GM23338 (cell line): ENCODE results near the gene MKI67. TPM values are rescaled to one million over a fixed set of nuclear protein-coding genes. Genes with fewer than 3 reads are reported as not detected.
A peak's percentile ranks its signal among the peaks of the same experiment; 100 is the strongest.

ENCODE experiments used
- ATAC-seq: fragments of 200-7000 bp; cut with Tn5 transposase; 3 replicates; pipeline ENCODE4 v1.9.1; 2020
- DNase-seq: peaks from one replicate; pipeline ENCODE4 v3.0.0-alpha.2; 2015; ENCODE audit warnings: low spot score
- H2AFZ ChIP-seq: fragments of 200-600 bp; sonication (generic); 2 replicates; pipeline ENCODE4 v1.8.0; 2016; ENCODE audit warnings: antibody characterized with exemption, mild to moderate bottlenecking, moderate library complexity
- H3F3A ChIP-seq: fragments of 200-600 bp; sonication (generic); replicated peaks from 2 replicates; pipeline ENCODE4 v1.8.0; 2017; ENCODE audit warnings: antibody characterized with exemption, mixed run types, low read depth
- H3K27ac ChIP-seq: fragments of 200-600 bp; sonication (generic); 2 replicates; pipeline ENCODE4 v1.6.1; 2016; ENCODE audit warnings: low read depth
- H3K27me3 ChIP-seq: fragments of 200-600 bp; sonication (generic); 2 replicates; pipeline ENCODE4 v1.8.0; 2016; ENCODE audit warnings: mild to moderate bottlenecking, mixed run types, moderate library complexity; ENCODE audit not compliant: insufficient read depth
- H3K36me3 ChIP-seq: fragments of 200-600 bp; sonication (generic); 2 replicates; pipeline ENCODE4 v1.8.0; 2016; ENCODE audit warnings: mild to moderate bottlenecking; ENCODE audit not compliant: insufficient read depth
- H3K4me1 ChIP-seq: fragments of 200-600 bp; sonication (generic); 2 replicates; pipeline ENCODE4 v1.8.0; 2016; ENCODE audit warnings: mild to moderate bottlenecking, moderate library complexity; ENCODE audit not compliant: insufficient read depth
- H3K4me2 ChIP-seq: fragments of 200-600 bp; sonication (generic); 2 replicates; pipeline ENCODE4 v1.7.1; 2017; ENCODE audit warnings: mixed run types
- H3K4me3 ChIP-seq: fragments of 200-600 bp; sonication (generic); 2 replicates; pipeline ENCODE4 v1.6.1; 2016; ENCODE audit warnings: mixed run types
- H3K79me2 ChIP-seq: fragments of 200-600 bp; sonication (generic); replicated peaks from 2 replicates; pipeline ENCODE4 v1.8.0; 2017; ENCODE audit warnings: mild to moderate bottlenecking; ENCODE audit not compliant: insufficient read depth
- H3K9me2 ChIP-seq: fragments of 200-600 bp; sonication (generic); 2 replicates; pipeline ENCODE4 v1.8.0; 2017; ENCODE audit not compliant: insufficient read depth
- H4K20me1 ChIP-seq: fragments of 200-600 bp; sonication (generic); replicated peaks from 2 replicates; pipeline ENCODE4 v1.8.0; 2017; ENCODE audit warnings: mild to moderate bottlenecking; ENCODE audit not compliant: insufficient read depth
- H3K27ac Mint-ChIP-seq: 2 replicates; pipeline ENCODE4 v1.8.0; 2020; ENCODE audit warnings: inconsistent platforms, mild to moderate bottlenecking, moderate library complexity, mixed read lengths
- H3K27me3 Mint-ChIP-seq: 3 replicates; pipeline ENCODE4 v1.8.0; 2022; ENCODE audit warnings: low read depth, mild to moderate bottlenecking, moderate library complexity, mixed read lengths, inconsistent platforms; ENCODE audit not compliant: insufficient read depth, poor library complexity
- H3K36me3 Mint-ChIP-seq: 3 replicates; pipeline ENCODE4 v1.8.0; 2021; ENCODE audit warnings: low read depth, mild to moderate bottlenecking, inconsistent platforms, moderate library complexity, mixed read lengths
- H3K4me1 Mint-ChIP-seq: 3 replicates; pipeline ENCODE4 v1.8.0; 2020; ENCODE audit warnings: mild to moderate bottlenecking, inconsistent platforms, mixed read lengths
- H3K4me3 Mint-ChIP-seq: 3 replicates; pipeline ENCODE4 v1.8.0; 2021; ENCODE audit warnings: moderate library complexity, mild to moderate bottlenecking, inconsistent platforms, mixed read lengths
- H3K9me3 Mint-ChIP-seq: 3 replicates; pipeline ENCODE4 v1.8.0; 2020; ENCODE audit warnings: moderate library complexity, mild to moderate bottlenecking, inconsistent platforms, mixed read lengths
- EZH2phosphoT487 ChIP-seq: fragments of 200-600 bp; sonication (generic); IDR thresholded peaks from one replicate; pipeline ENCODE4 v1.8.1; 2018; ENCODE audit warnings: antibody characterized with exemption; ENCODE audit not compliant: unreplicated experiment
- JUNB ChIP-seq: IDR thresholded peaks from one replicate; pipeline ENCODE4 v1.6.1; 2016; ENCODE audit warnings: antibody characterized with exemption; ENCODE audit not compliant: unreplicated experiment
- NANOG ChIP-seq: IDR thresholded peaks from 2 replicates; pipeline ENCODE4 v1.6.1; 2016; ENCODE audit warnings: antibody characterized with exemption, borderline replicate concordance
- POLR2AphosphoS5 ChIP-seq: IDR thresholded peaks from 2 replicates; pipeline ENCODE4 v1.6.1; 2016; ENCODE audit warnings: antibody characterized with exemption, low read depth
- STAT1 ChIP-seq: IDR thresholded peaks from one replicate; pipeline ENCODE4 v1.6.1; 2016; ENCODE audit warnings: antibody characterized with exemption; ENCODE audit not compliant: unreplicated experiment
- polyA plus RNA-seq: library from polyadenylated mRNA; unstranded; fragments of >200 nt; fragmentation: Nextera tagmentation; extraction: Ambion mirVana; gene quantifications from 2 replicates; pipeline ENCODE4 v1.2.1, GENCODE V29; 2016
- total RNA-seq: library from RNA; depleted of rRNA; stranded (reverse); fragments of >200 nt; shearing (Covaris generic); gene quantifications from 2 replicates; pipeline ENCODE4 v1.2.3, GENCODE V29; 2014
- TF ChIP-seq, protein P1 (sequence below), 2 experiments: fragments of 200-600 bp in 1 of 2; sonication (generic) in 1 of 2; conservative IDR thresholded peaks; 2 replicates each; pipeline versions ENCODE4 v1.5.1 to v1.6.1; 2016 to 2017; ENCODE audit warnings: antibody characterized with exemption in 2 of 2, low read depth in 2 of 2, mild to moderate bottlenecking in 2 of 2, moderate library complexity in 1 of 2
- TF ChIP-seq, protein P2 (sequence below): IDR thresholded peaks from 2 replicates; pipeline ENCODE4 v1.6.1; 2016; ENCODE audit warnings: antibody characterized with exemption
- TF ChIP-seq, protein P3 (sequence below): fragments of 250-450 bp; sonication (Bioruptor Pico); IDR thresholded peaks from 2 replicates; pipeline ENCODE4 v1.5.0; 2020; ENCODE audit warnings: mild to moderate bottlenecking, moderate library complexity

MKI67 gene
- total and polyA plus RNA-seq, 2 experiments from 2014 or later: 58.0 to 103 TPM

DNA sequence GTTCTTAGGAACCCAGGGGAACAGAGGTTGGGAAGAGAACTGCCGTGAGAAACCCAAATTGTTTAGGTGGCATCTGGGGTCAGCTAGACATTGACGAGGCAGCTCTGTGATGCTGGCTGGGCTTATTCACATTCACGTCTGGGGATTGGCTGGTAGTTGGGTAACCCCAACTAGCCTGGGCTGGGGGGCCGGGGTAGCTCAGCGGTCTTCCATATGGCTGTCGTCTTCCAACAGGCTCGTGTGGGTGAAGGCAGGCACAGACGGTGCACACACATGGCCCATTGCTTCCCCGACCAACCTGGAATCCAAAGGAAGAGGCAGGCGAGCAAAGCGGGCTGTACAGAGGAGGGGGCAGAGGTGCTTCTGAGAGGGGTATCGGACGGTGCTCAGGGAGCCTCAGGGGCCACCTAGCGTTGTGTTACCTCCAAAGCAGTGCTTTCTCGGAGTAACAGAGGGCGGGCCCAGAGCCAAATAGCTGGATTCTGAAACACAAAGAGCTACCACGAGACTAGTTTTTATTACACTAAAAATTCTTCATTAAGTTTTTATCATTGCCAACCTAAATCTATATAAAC, 34.5 kb downstream of the MKI67 start:
- TF ChIP-seq, protein P1, sequence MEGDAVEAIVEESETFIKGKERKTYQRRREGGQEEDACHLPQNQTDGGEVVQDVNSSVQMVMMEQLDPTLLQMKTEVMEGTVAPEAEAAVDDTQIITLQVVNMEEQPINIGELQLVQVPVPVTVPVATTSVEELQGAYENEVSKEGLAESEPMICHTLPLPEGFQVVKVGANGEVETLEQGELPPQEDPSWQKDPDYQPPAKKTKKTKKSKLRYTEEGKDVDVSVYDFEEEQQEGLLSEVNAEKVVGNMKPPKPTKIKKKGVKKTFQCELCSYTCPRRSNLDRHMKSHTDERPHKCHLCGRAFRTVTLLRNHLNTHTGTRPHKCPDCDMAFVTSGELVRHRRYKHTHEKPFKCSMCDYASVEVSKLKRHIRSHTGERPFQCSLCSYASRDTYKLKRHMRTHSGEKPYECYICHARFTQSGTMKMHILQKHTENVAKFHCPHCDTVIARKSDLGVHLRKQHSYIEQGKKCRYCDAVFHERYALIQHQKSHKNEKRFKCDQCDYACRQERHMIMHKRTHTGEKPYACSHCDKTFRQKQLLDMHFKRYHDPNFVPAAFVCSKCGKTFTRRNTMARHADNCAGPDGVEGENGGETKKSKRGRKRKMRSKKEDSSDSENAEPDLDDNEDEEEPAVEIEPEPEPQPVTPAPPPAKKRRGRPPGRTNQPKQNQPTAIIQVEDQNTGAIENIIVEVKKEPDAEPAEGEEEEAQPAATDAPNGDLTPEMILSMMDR (conservative IDR thresholded peaks at IDR 0.05; ENCODE audit: low read depth in 2 of 2): peak; percentile 48 to 63
- TF ChIP-seq, protein P2, sequence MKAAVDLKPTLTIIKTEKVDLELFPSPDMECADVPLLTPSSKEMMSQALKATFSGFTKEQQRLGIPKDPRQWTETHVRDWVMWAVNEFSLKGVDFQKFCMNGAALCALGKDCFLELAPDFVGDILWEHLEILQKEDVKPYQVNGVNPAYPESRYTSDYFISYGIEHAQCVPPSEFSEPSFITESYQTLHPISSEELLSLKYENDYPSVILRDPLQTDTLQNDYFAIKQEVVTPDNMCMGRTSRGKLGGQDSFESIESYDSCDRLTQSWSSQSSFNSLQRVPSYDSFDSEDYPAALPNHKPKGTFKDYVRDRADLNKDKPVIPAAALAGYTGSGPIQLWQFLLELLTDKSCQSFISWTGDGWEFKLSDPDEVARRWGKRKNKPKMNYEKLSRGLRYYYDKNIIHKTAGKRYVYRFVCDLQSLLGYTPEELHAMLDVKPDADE: no peak
- H3K27me3 ChIP-seq: no peaks in the 10 kb centered on the region
- no peaks in the 10 kb centered on the region; the same call in 1 of the 2 replicates for H3K4me1 ChIP-seq
- H3K36me3 ChIP-seq: no peaks in the 10 kb centered on the region
- H3K79me2 ChIP-seq: no peaks in the 10 kb centered on the region
- no peak overlapping the region for H3K4me3 Mint-ChIP-seq
- no peaks in the 10 kb centered on the region for H4K20me1 ChIP-seq
- DNase-seq: peak; percentile 80
- H3K4me3 ChIP-seq: no peak overlapping the region
- H3K4me1 Mint-ChIP-seq: peaks cover 15% of the 10 kb centered on the region
- H3K36me3 Mint-ChIP-seq: no peaks in the 10 kb centered on the region; the same call in 2 of the 3 replicates
- H3K27me3 Mint-ChIP-seq: peaks cover 7% of the 10 kb centered on the region
- no peaks in the 10 kb centered on the region for H3K9me3 Mint-ChIP-seq
- no peaks in the 10 kb centered on the region for H3F3A ChIP-seq
- H3K27ac Mint-ChIP-seq: no peak overlapping the region
- H3K4me2 ChIP-seq: no peak overlapping the region
- H3K27ac ChIP-seq: no peak overlapping the region
- no peaks in the 10 kb centered on the region for H3K9me2 ChIP-seq
- peak overlapping the region; percentile 38; the same call in 1 of the 2 replicates for H2AFZ ChIP-seq
- ATAC-seq: peak; percentile 96

DNA sequence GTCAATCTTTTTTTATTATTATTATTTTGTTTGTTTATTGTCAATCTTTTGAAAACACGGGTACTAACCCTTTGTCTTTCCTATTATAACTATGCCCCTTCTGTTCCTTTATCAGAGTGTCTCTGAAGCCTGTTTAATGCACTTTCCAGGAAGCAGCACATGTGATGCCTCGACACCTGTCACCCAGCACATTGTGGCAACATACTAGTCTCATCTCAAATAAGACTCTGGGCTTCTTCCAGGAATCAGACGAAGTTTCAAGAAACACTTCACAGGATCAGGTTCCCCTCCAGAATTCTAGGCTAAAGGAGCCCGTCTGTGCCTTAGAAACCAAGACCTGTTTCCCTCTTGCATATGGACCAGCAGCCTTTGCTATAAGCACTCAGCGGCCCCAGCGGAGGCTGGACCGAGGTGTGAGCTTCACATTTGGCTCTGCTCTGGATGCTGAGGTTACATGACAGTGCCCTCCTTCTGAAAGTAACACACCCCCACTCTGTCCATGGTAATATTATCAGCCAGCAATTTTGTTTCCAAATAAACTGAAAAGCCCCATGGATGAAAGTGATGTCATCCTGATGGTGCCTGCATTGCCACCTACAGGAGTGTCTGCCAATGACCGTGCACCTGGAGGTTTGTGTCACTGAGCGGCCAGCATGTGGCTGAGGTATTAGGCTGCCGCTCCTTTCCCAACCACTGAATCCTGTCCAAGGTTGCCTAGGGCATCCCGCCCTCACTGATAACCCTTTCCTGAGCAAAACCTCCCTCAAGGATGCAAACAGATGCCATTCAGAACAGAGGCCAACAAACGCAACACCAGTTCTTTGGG, 38.1 kb downstream of the MKI67 start:
- Histone ChIP-seq H3K79me2 (no peaks in the 10 kb centered on the region), H4K20me1 (no peaks in the 10 kb centered on the region), H3K27ac (no peak overlapping the region), H3K4me1 (peaks cover 19% of the 10 kb centered on the region), H3K4me2 (no peak overlapping the region), H2AFZ (no peak overlapping the region), H3F3A (no peaks in the 10 kb centered on the region), H3K27me3 (no peaks in the 10 kb centered on the region), H3K4me3 (no peak overlapping the region), H3K9me2 (peaks cover 2% of the 10 kb centered on the region; the same call in 1 of the 2 replicates), H3K36me3 (no peaks in the 10 kb centered on the region)
- Mint-ChIP-seq H3K27me3 (peaks cover 4% of the 10 kb centered on the region), H3K9me3 (no peaks in the 10 kb centered on the region), H3K4me1 (peaks cover 34% of the 10 kb centered on the region), H3K36me3 (no peaks in the 10 kb centered on the region), H3K4me3 (no peak overlapping the region), H3K27ac (no peak overlapping the region; the same call in 1 of the 2 replicates)
- ATAC-seq (peak; percentile 54), DNase-seq (peak; percentile 57)
- TF ChIP-seq, protein P1 (conservative IDR thresholded peaks at IDR 0.05; ENCODE audit: low read depth in 2 of 2): peak; percentile 50 to 51
- no peak for TF ChIP-seq JUNB
- TF ChIP-seq, protein P3, sequence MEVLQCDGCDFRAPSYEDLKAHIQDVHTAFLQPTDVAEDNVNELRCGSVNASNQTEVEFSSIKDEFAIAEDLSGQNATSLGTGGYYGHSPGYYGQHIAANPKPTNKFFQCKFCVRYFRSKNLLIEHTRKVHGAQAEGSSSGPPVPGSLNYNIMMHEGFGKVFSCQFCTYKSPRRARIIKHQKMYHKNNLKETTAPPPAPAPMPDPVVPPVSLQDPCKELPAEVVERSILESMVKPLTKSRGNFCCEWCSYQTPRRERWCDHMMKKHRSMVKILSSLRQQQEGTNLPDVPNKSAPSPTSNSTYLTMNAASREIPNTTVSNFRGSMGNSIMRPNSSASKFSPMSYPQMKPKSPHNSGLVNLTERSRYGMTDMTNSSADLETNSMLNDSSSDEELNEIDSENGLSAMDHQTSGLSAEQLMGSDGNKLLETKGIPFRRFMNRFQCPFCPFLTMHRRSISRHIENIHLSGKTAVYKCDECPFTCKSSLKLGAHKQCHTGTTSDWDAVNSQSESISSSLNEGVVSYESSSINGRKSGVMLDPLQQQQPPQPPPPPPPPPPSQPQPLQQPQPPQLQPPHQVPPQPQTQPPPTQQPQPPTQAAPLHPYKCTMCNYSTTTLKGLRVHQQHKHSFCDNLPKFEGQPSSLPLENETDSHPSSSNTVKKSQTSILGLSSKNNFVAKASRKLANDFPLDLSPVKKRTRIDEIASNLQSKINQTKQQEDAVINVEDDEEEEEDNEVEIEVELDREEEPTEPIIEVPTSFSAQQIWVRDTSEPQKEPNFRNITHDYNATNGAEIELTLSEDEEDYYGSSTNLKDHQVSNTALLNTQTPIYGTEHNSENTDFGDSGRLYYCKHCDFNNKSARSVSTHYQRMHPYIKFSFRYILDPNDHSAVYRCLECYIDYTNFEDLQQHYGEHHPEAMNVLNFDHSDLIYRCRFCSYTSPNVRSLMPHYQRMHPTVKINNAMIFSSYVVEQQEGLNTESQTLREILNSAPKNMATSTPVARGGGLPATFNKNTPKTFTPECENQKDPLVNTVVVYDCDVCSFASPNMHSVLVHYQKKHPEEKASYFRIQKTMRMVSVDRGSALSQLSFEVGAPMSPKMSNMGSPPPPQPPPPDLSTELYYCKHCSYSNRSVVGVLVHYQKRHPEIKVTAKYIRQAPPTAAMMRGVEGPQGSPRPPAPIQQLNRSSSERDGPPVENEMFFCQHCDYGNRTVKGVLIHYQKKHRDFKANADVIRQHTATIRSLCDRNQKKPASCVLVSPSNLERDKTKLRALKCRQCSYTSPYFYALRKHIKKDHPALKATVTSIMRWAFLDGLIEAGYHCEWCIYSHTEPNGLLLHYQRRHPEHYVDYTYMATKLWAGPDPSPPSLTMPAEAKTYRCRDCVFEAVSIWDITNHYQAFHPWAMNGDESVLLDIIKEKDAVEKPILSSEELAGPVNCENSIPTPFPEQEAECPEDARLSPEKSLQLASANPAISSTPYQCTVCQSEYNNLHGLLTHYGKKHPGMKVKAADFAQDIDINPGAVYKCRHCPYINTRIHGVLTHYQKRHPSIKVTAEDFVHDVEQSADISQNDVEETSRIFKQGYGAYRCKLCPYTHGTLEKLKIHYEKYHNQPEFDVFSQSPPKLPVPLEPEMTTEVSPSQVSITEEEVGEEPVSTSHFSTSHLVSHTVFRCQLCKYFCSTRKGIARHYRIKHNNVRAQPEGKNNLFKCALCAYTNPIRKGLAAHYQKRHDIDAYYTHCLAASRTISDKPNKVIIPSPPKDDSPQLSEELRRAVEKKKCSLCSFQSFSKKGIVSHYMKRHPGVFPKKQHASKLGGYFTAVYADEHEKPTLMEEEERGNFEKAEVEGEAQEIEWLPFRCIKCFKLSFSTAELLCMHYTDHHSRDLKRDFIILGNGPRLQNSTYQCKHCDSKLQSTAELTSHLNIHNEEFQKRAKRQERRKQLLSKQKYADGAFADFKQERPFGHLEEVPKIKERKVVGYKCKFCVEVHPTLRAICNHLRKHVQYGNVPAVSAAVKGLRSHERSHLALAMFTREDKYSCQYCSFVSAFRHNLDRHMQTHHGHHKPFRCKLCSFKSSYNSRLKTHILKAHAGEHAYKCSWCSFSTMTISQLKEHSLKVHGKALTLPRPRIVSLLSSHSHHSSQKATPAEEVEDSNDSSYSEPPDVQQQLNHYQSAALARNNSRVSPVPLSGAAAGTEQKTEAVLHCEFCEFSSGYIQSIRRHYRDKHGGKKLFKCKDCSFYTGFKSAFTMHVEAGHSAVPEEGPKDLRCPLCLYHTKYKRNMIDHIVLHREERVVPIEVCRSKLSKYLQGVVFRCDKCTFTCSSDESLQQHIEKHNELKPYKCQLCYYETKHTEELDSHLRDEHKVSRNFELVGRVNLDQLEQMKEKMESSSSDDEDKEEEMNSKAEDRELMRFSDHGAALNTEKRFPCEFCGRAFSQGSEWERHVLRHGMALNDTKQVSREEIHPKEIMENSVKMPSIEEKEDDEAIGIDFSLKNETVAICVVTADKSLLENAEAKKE (CRISPR knock-in tag): no peak
- TF ChIP-seq NANOG: no peak
- no peak for TF ChIP-seq POLR2AphosphoS5
- no peak for TF ChIP-seq EZH2phosphoT487
- TF ChIP-seq STAT1: no peak
